NCI-H526 treated with DMSO at 0.1 percent for 48 hours (cell line): Measurements from ENCODE around the gene PRIM2.
"Not testable (repeated sequence)": the region's sequence is repeated elsewhere in the genome, so short reads cannot be mapped to it uniquely, and the experiment has no call there.

Experiments
- DNase-seq: peaks from one replicate; lab custom pipeline; 2025; lab: John Stamatoyannopoulos, UW

The PRIM2 gene

GRCh38 chr6:57368965-57369731, 51.7 kb downstream of the PRIM2 start:
- not testable (repeated sequence) for DNase-seq

GRCh38 chr6:57371779-57372178, 54.3 kb downstream of the PRIM2 start:
- not testable (repeated sequence) for DNase-seq

DNA sequence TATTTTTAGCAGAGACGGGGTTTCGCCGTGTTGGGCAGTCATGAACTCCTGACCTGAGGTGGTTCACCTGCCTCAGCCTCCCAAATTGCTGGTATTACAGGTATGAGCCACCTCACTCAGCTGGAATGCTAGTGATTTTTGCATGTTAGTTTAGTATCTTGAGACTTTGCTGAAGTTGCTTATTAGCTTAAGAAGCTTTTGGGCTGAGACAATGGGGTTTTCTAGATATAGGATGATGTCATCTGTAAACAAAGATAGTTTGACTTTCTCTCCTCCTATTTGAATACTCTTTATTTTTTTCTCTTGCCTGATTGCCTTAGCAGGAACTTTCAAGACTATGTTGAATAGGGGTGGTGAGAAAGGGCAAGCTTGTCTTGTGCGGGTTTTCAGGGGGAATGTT, 57.3 kb downstream of the PRIM2 start:
- not testable (repeated sequence) for DNase-seq

- not testable (repeated sequence) for DNase-seq
Measured at GRCh38 chr6:57376083-57376482, 58.7 kb downstream of the PRIM2 start.

DNA sequence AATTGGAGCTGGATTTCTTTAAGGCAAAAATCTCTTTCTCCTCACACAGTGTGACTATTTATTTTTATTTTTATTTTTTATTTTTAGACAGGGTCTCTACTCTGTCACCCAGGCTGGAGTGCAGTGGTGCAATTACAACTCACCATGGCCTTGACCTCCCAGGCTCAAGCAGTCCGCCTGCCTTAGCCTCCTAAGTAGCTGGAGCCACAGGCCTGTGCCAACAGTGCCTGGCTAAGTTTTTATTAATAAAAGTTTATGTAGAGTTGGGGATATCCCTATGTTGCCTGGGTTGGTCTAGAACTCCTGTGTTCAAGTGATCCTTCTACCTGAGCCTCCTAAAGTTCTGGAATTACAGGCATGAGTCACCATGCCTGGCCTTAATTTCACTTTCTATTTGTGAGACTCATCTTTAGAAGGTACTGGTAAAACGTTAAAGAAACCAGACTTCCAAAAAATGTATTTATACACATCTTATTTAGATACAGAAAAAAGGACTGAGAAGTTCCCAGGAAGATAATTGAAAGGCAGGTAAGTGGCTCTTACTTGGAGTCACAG, 71.7 kb downstream of the PRIM2 start:
- DNase-seq: not testable (repeated sequence)

DNA sequence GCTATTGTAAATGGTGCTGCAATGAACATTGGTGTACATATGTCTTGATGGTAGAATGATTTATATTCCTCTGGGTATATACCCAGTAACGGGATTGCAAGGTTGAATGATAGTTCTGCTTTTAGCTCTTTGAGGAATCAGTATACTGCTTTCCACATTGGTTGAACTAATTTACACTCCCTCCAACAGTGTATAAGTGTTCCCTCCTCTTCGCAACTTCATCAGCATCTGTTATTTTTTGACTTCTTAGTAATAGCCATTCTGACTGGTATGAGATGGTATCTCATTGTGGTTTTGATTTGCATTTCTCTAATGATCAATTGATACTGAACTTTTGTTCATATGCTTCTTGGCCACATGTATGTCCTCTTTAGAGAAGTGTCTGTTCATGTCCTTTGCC, 73.4 kb downstream of the PRIM2 start:
- not testable (repeated sequence) for DNase-seq

DNA sequence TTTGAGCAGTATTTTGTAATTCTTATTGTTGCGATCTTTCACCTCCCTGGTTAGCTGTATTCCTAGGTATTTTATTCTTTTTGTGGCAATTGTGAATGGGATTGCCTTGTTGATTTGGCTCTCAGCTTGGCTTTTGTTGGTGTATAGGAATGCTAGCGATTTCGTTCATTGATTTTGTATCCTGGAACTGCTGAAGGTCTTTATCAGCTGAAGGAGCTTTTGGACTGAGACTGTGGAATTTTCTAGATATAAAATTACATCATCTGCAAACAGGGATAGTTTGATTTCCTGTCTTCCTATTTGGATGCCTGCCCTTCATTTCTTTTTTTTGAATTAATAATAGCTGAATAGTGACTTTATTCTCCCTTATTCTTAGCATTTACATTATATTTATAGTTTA, 74.6 kb downstream of the PRIM2 start:
- DNase-seq: not testable (repeated sequence)

GRCh38 chr6:57419341-57419740, 101.9 kb downstream of the PRIM2 start:
- not testable (repeated sequence) for DNase-seq

DNA sequence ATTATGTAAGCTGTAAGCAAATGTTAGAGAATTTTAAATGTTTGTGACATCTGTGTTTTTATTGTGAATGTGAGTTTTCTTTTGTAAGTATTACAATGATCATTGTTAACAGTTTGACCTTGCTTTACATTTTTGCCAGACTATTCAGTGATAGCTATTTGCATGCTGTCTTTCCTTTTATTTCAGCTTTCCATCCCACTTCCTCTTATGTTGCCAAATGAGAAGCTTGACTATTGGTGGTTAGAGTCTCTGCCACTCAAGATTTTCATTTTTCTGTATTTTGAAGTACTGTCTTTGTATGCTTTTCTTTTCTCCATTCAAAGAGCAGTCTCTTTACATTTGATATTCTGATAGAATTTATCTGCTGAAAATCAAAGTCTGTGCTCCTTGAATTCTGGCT, 104.1 kb downstream of the PRIM2 start:
- peak; percentile 78 for DNase-seq

DNA sequence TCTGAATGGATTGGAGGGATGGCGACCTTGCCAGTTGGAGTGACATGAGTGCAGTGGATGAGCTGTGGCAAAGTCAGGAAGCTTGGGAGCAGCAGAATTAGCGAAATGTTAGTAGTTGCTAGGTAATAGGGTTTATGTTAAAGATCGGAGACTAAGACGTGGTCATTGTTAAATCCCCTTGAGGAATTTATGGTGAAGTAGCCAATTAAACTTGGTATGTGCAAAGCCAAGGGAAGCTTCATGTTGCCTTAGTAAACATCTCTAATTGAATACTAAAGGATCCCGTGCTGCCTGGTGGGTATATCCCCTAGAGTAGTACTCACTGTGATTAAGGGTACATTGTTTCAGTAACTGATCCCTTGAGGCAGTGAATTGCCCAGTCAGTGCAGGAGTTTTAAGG, 106.0 kb downstream of the PRIM2 start:
- no peak for DNase-seq

DNA sequence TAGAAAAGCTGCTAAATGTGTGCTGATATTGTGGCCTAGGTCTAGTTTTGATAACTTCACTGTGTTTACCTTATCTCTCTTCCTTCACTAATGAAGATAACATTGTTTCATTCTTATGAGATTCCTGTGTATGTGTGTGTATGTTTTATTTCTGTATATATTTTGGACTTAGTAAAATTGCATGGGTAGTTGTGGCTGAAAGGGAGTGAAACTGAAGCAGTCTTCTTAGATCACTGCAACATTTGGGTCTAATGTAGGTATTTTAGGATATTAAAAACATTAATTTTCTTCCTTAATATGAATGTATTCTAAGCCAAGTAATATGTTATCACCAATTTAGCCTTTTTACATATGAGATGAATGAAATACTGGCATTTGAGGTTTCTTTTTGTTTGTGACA, 114.3 kb downstream of the PRIM2 start:
- not testable (repeated sequence) for DNase-seq

DNA sequence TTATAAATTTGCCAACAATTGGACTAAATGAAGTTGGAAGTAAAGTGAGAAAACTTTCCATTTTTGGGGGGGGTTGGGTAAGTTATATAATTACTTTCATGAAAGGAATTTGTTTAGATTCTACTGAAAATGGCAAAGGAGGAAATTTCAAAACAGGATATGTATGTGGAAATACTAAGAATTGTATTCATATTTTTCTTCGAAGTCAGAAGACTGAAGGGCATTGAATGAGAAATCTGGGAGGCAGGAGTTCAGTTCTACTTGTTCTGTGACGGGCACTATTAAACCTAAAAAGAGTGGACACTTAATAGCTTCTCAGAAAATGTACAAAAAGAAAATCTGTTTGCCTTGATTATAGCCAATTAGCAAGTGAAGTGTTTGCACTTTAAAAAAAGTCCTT, 114.7 kb downstream of the PRIM2 start:
- no peak for DNase-seq

- DNase-seq: no peak
Measured at GRCh38 chr6:57432919-57433684, 115.7 kb downstream of the PRIM2 start.

DNA sequence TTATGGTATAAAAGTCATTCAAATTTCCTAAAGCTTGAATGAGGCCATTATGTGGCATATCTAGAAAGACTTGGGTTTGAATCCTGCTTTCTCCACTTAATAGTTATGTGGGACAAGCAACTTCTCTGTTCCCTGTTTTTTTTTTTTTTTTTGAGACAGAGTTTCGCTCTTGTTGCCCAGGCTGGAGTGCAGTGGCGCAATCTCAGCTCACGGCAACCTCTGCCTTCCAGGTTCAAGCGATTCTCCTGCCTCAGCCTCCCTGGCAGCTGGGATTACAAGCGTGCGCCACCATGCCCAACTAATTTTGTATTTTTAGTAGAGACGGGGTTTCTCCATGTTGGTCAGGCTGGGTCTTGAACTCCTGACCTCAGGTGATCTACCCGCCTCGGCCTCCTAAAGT, 116.4 kb downstream of the PRIM2 start:
- DNase-seq: not testable (repeated sequence)

GRCh38 chr6:57434944-57435343, 117.5 kb downstream of the PRIM2 start:
- peak; percentile 47 for DNase-seq

GRCh38 chr6:57435475-57436160, 118.2 kb downstream of the PRIM2 start:
- DNase-seq: no peak

DNA sequence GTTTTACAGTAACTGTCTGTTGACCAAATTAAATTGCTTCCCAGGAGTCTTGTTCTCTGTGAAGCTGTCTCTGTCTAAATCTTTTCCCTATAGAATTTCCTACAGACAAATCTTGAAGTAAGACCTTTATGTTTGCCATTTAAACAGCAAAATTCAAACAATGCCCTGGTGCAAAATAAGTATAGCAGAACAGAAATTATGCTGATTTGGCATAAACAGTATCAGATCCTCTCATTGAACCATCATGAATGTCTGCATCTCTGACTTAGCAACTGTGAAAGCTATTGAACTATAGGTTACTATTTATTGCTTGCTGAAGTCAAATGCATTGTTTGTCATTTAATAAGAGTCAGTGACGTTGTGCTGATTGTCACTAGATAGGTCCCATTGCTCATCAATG, 123.3 kb downstream of the PRIM2 start:
- not testable (repeated sequence) for DNase-seq

- not testable (repeated sequence) for DNase-seq
Measured at GRCh38 chr6:57442133-57442532, 124.7 kb downstream of the PRIM2 start.

GRCh38 chr6:57443181-57443580, 125.8 kb downstream of the PRIM2 start:
- DNase-seq: not testable (repeated sequence)

GRCh38 chr6:57444787-57445186, 127.4 kb downstream of the PRIM2 start:
- not testable (repeated sequence) for DNase-seq

DNA sequence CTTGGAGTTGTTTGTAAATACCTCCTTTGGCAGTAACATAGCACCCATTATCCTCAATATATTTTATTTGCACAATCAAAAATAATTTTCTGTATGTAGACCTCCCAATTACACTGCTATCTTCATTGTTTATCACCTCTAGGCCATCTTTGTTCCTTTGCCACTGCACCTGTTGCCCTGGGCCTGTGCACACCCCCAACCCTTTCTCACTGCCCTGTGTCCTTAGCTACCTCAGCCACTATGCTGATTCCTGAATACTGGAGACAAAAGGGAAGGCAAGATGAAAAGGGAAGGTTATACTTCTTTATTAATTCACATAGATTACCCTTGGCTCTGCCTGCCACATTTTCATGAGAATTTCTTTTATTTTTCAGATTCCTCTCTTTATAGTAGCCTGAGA, 127.9 kb downstream of the PRIM2 start:
- DNase-seq: not testable (repeated sequence)

GRCh38 chr6:57445790-57446468, 128.5 kb downstream of the PRIM2 start:
- not testable (repeated sequence) for DNase-seq
